ENCODE results near the gene SDCCAG8. TPM values are rescaled to one million over a fixed set of nuclear protein-coding genes. Genes with fewer than 3 reads are reported as not detected.

The SDCCAG8 gene
- total and polyA plus RNA-seq, 2 of the 8 experiments (the other 6 are each of a cell fraction or from before 2014, with no cell fraction given) = 15.6 to 21.0 TPM

GRCh38 chr1:243447347-243447746, 191.5 kb downstream of the SDCCAG8 start:
- Histone ChIP-seq H3K18ac (ENCODE audit: extremely low read depth, low read length) (no peak overlapping the region), H2BK5ac (ENCODE audit: low read depth, low read length) (no peak overlapping the region), H4K5ac (ENCODE audit: insufficient read length, low read depth, low read length) (no peak overlapping the region), H3K23ac (ENCODE audit: insufficient read length) (no peak overlapping the region), H3K4ac (replicated peaks; ENCODE audit: insufficient read length, low read depth, low read length) (no peak overlapping the region), H3K4me2 (ENCODE audit: insufficient read depth in 1 of 2, low read depth in 2 of 2, low read length in 2 of 2) (no peak overlapping the region), H3K27me3 (replicated peaks in 1 of 4; ENCODE audit: control insufficient read depth in 3 of 4, extremely low read depth in 1 of 4, insufficient read depth in 3 of 4, low read length in 3 of 4) (peaks cover 0 to 1% (median 0%) of the 10 kb centered on the region in 4 experiments; a peak in 1 of 7 replicates), H3K23me2 (ENCODE audit: low read depth, low read length) (no peaks in the 10 kb centered on the region), H4K91ac (replicated peaks; ENCODE audit: insufficient read length, low read length) (no peak overlapping the region), H3K9ac (replicated peaks in 1 of 4; ENCODE audit: extremely low read depth in 1 of 4, low read depth in 3 of 4, low read length in 3 of 4) (no peak overlapping the region), H2AFZ (ENCODE audit: low read length) (no peak overlapping the region), H3K4me3 (ENCODE audit: extremely low read depth in 1 of 4, insufficient read depth in 2 of 4, low read depth in 3 of 4, low read length in 4 of 4) (no peak overlapping the region), H3K4me1 (replicated peaks in 1 of 4; ENCODE audit: control insufficient read depth in 3 of 4, insufficient read depth in 4 of 4, low read length in 3 of 4) (peaks cover 0 to 4% (median under 1%) of the 10 kb centered on the region in 4 experiments; a peak in 3 of 7 replicates), H3K36me3 (ENCODE audit: control insufficient read depth in 2 of 4, insufficient read depth in 4 of 4, low read length in 3 of 4) (no peaks in the 10 kb centered on the region), H3K27ac (ENCODE audit: low read depth, low read length) (no peak overlapping the region), H2BK12ac (ENCODE audit: low read depth, low read length) (no peak overlapping the region), H3K14ac (ENCODE audit: insufficient read length) (no peak overlapping the region), H2BK15ac (ENCODE audit: low read length) (no peak overlapping the region), H3K79me2 (ENCODE audit: control insufficient read depth in 1 of 2, insufficient read depth in 2 of 2, low read length in 2 of 2) (no peaks in the 10 kb centered on the region), H2AK5ac (ENCODE audit: low read depth, low read length) (no peak overlapping the region), H3K9me3 (ENCODE audit: insufficient read depth in 2 of 2, low read depth in 1 of 2, low read length in 1 of 2) (no peaks in the 10 kb centered on the region), H2BK20ac (ENCODE audit: low read length) (no peak overlapping the region), H3K79me1 (ENCODE audit: low read depth, low read length) (no peaks in the 10 kb centered on the region), H2BK120ac (replicated peaks; ENCODE audit: low read depth, low read length) (no peak overlapping the region), H4K8ac (ENCODE audit: extremely low read depth, insufficient read depth, low read length) (no peak overlapping the region), H4K20me1 (replicated peaks in 1 of 2; ENCODE audit: control insufficient read depth in 1 of 2, insufficient read depth in 2 of 2, low read length in 2 of 2) (no peaks in the 10 kb centered on the region), H3K56ac (replicated peaks; ENCODE audit: insufficient read length, low read depth, low read length) (no peak overlapping the region)
- ChIA-PET POLR2A (ENCODE audit: partially characterized antibody) (no interaction called here), CTCF (ENCODE audit: partially characterized antibody) (interaction anchor here (1.1 to 1.4 kb wide), 2 partner anchors 27 to 29 kb away, joined by 3 read pairs; no protein-coding TSS in a partner anchor)
- FAIRE-seq = no peak
- WGBS, 2 experiments (ENCODE audit: extremely low coverage in 1 of 2, insufficient coverage in 1 of 2, insufficient read length in 1 of 2, insufficient replicate concordance in 2 of 2, low coverage in 1 of 2, low lambda C conversion rate in 2 of 2, missing lambda C conversion rate in 1 of 2) = 93% methylated on average over 3 of the region's 3 CpGs; no CpG with 5 or more reads in 1 of the 2 experiments
- DNase-seq (ENCODE audit: low read depth in 1 of 2, low spot score in 2 of 2) = no peak
- no peak for TF ChIP-seq SP2 (IDR thresholded peaks at IDR 0.05; ENCODE audit: low read length)
- no peak for TF ChIP-seq TAF1 (IDR thresholded peaks at IDR 0.05; ENCODE audit: low read depth, low read length)
- no peak for TF ChIP-seq RBBP5 (IDR thresholded peaks at IDR 0.05; ENCODE audit: borderline replicate concordance, low read depth, low read length)
- TF ChIP-seq E2F6 (IDR thresholded peaks at IDR 0.05) = no peak
- TF ChIP-seq CTCF (IDR thresholded peaks at IDR 0.05; ENCODE audit: control extremely low read depth in 1 of 3, insufficient read depth in 1 of 3, low read depth in 1 of 3, low read length in 3 of 3) = no peak
- no peak for TF ChIP-seq SRF (IDR thresholded peaks at IDR 0.05; ENCODE audit: low read depth, low read length)
- TF ChIP-seq SIX5 (IDR thresholded peaks at IDR 0.05; ENCODE audit: low read depth, low read length) = no peak
- no peak for TF ChIP-seq MAFK (IDR thresholded peaks at IDR 0.05; ENCODE audit: low read depth, low read length)
- TF ChIP-seq YY1 (IDR thresholded peaks at IDR 0.05; ENCODE audit: low read depth, low read length) = no peak
- no peak for TF ChIP-seq ATF3 (IDR thresholded peaks at IDR 0.05; ENCODE audit: insufficient read depth, low read depth, low read length)
- no peak for TF ChIP-seq CBX5 (IDR thresholded peaks at IDR 0.05; ENCODE audit: low read depth, low read length)

Measured in H1 (cell line).